ENCODE measurements around the gene ADAM29.
"Not testable (repeated sequence)": the region's sequence is repeated elsewhere in the genome, so short reads cannot be mapped to it uniquely, and the experiment has no call there.

ADAM29 gene

DNA sequence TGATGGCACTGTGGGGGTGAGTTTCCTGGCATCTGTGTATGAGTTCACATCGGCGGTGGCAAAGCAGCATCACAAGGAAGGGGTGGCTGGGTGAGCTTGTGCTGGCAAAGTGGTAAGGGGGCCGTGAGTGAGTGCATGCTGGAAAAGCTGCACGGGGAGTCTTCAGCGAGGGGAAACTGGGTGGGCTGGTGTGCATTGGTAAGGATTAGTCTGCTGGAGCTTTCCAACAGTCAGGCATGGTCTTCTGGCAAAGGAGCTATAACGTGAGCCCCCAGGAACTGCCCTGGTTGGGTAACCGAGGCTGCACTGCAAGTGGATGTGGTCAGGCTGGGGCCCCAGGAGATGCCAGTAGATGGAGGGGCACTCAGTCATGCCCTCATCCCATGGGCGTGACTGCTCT lies 30.7 kb downstream of the ADAM29 start:
- no peak for DNase-seq (ENCODE audit: low read depth)

DNA sequence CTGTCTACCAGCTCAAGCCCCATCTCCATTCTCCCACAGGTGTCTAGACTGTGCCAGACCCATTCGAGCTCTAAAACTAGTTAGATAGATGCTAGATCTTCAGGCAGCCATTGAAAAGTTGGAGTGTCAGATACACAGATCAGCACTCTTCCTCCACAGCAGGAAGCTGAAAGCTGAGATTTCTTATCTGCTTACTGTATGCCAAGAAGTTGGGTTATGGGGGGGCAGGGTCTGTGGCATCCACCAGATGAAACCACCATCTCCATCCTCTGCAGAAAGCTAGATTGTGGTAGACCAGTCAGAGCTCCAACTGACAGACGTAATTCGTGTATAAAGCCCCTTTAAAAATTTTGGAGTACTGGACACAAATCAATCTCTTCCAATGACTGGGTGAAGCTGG lies 54.8 kb downstream of the ADAM29 start:
- no peak for DNase-seq (ENCODE audit: low read depth)

DNA sequence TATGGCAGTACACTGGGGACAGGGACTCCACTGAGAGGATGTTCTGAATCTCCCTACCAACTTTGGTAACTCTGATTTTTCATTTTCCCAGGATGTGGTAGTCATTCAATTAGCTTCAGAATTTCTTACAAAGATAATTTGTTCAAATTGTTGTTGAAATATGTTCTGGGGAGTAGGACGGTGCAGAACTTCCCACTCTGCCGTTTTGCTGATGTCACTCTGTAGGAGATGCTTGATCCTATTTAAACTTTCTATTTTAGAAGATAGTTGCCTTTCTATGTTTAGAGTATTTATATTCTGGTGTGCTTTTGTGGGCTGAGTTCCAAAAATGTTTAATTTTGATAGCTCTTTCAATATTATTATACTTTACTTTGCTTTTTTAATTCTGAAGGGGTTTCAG lies 55.2 kb downstream of the ADAM29 start:
- DNase-seq (ENCODE audit: low read depth) = no peak

DNA sequence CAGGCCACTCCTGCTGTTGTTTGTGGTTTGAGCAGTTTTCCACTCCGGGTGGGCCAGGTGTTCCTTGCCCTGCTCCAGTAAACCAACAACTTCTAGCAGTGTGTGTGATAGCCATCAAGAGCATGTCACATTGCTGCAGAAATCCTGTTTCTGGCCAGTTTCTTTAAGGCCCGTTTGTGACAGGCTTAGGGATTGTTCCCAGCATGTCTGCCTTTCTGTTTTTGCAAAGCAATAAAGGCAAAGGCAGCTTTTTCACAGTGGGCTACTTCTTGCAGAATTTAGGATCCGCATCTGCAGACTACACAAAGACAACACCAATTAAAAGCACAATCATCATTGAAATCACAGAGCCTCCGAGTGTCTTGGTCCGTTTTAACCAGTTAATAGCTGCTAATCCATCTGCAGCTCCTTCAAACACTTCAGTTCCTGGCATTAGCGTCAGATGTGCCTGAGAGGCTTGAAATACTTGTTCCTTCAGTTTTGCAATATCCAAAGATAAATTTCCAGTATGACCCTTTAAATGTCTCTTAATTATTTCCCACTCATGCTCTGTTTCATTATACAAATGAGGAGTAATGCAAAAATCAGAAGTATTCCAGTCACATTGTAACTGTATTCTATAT lies 65.1 kb downstream of the ADAM29 start:
- DNase-seq (ENCODE audit: low read depth) = no peak

DNA sequence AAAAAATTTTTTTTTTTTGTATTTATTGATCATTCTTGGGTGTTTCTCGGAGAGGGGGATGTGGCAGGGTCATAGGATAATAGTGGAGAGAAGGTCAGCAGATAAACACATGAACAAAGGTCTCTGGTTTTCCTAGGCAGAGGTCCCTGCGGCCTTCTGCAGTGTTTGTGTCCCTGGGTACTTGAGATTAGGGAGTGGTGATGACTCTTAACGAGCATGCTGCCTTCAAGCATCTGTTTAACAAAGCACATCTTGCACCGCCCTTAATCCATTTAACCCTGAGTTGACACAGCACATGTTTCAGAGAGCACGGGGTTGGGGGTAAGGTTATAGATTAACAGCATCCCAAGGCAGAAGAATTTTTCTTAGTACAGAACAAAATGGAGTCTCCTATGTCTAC lies 65.7 kb downstream of the ADAM29 start:
- DNase-seq (ENCODE audit: low read depth) = not testable (repeated sequence)

DNA sequence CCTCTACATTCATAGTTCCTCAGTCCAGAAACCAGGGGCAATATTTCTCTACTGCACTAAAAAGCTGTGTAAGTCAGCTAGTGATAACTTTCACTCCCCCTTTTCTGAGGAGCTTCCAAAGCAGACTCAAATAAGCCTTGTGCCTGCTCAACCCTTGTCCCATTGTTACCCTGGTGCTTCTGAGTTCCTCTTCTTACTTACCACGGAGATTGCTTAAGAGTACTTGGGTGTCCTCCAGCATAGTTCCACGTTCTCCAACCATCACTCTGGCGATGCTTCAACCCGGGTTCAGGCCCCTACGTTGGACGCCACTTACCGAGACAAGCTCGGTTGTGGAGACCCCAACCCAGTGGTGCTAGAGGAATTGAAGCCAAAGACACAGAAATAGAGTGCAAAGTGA lies 71.6 kb downstream of the ADAM29 start:
- no peak for DNase-seq (ENCODE audit: low read depth)

DNA sequence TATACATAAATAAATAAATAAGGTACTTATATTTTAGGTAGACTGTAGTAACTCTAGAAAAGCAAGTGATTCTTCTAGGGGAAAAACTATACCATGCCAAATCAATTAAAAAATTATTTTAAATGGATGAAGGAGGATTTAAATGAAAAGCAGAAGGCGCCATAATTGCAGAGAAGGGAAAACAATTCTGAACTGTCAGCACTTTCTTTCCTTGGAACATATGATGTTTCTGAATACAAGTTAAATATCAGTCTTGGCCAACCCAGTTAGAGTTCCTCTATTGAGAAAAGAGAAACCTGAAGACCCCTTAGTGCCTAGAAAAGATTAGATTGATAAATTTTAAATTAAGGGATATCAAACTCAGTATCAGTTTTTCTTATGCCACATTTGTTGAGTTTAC lies 75.8 kb downstream of the ADAM29 start:
- DNase-seq (ENCODE audit: low read depth) = no peak

DNA sequence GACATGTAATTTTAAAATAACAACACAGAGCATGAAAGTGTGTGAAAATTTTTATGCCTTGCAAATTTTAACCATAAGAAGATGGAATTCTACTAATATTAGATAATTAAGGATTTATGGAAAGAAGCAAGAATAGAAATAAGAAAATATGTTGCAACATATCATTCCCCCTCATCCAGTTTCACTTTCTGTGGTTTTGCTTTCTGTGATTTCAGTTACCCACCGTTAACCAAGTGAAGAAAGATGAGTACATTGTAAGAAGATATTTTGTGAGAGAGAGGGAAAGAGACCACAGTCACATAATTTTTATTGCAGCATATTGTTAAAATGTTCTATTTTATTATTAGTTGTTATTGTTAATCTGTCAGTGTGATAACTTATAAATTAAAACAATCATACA lies 77.9 kb downstream of the ADAM29 start:
- DNase-seq (ENCODE audit: low read depth) = no peak

DNA sequence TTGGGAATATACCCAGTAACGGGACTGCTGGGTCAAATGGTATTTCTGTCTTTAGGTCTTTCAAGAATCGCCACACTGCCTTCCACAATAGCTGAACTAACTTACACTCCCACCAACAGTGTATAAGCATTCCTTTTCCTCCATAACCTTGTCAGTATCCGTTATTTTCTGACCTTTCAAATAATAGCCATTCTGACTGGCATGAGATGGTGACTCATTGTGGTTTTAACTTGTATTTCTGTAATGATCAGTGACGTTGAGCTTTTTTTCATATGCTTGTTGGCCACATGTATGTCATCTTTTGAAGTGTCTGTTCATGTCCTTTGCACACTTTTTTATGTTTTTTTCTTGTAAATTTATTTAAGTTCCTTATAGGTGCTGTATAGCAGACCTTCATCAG lies 81.2 kb downstream of the ADAM29 start:
- no peak for DNase-seq (ENCODE audit: low read depth)

DNA sequence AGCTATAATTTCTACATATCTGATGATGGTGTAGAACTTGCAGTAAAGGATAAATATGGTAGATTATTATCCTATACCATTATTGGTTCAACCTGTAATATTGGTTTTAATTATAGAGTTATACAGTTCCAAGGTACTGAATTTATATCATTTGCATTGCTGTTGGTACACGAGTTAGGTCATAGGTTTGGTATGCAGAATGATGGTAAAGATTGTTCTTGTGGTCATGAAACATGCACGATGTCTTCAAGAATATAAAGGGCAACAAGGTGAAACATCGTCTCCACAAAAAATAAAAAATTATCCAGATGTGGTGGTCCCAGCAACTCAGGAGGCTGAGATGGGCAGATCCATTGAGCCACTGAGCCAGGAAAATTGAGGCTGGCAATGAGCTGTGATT lies 99.6 kb downstream of the ADAM29 start:
- no peak for DNase-seq (ENCODE audit: low read depth)

DNA sequence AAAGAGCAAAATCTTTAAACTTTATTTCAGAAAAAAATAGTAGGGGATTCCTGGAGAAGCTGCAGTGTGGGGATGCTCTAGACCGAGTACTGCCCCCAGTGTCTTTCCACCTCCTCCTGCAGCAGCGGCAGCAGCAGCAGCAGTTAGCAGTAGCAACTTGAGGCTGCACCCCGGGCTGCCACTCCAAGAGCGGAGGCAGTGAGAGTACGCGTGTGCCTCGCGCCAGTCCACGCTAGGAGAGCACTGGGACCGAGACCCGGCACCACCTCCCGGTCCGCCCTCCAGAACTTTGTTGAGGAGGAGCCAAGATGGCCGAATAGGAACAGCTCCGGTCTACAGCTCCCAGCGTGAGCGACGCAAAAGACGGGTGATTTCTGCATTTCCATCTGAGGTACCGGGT lies 101.3 kb downstream of the ADAM29 start:
- DNase-seq (ENCODE audit: low read depth) = not testable (repeated sequence)

All from activated T-cell treated with anti-CD3 and anti-CD28 coated beads for 1 hour (primary cell).